HEK293 (cell line): Measurements from ENCODE around the gene COPA.

ENCODE experiments used
- EGR2 ChIP-seq: fragments of 450-650 bp; formaldehyde crosslinking; IDR thresholded peaks from 2 replicates; pipeline ENCODE4 v1.5.1; 2016; ENCODE audit warnings: low read depth, missing biosample characterization, missing genetic modification characterization
- GLI4 ChIP-seq: fragments of 450-650 bp; formaldehyde crosslinking; IDR thresholded peaks from 2 replicates; pipeline ENCODE4 v1.5.1; 2016; ENCODE audit warnings: missing biosample characterization, missing genetic modification characterization
- MEIS1 ChIP-seq: sonication (generic); formaldehyde crosslinking; IDR thresholded peaks from 2 replicates; pipeline ENCODE4 v1.8.1; 2022; ENCODE audit warnings: missing genetic modification reagents, mild to moderate bottlenecking, borderline replicate concordance
- OSR2 ChIP-seq: fragments of 450-650 bp; formaldehyde crosslinking; IDR thresholded peaks from 2 replicates; pipeline ENCODE4 v1.5.1; 2016; ENCODE audit warnings: missing biosample characterization, missing genetic modification characterization
- OVOL3 ChIP-seq: fragments of 450-650 bp; formaldehyde crosslinking; IDR thresholded peaks from 2 replicates; pipeline ENCODE4 v1.5.1; 2016; ENCODE audit warnings: missing biosample characterization, missing genetic modification characterization
- PRDM1 ChIP-seq: fragments of 450-650 bp; formaldehyde crosslinking; IDR thresholded peaks from 2 replicates; pipeline ENCODE4; 2016; ENCODE audit warnings: missing biosample characterization, missing genetic modification characterization
- REPIN1 ChIP-seq: fragments of 450-650 bp; formaldehyde crosslinking; IDR thresholded peaks from 2 replicates; pipeline ENCODE4 v1.5.1; 2017; ENCODE audit warnings: missing biosample characterization, missing genetic modification characterization, low read depth
- ZFP37 ChIP-seq: fragments of 450-650 bp; formaldehyde crosslinking; IDR thresholded peaks from 2 replicates; pipeline ENCODE4 v1.5.1; 2016; ENCODE audit warnings: missing biosample characterization, missing genetic modification characterization
- ZFP69B ChIP-seq: fragments of 450-650 bp; formaldehyde crosslinking; IDR thresholded peaks from 2 replicates; pipeline ENCODE4 v1.5.1; 2016; ENCODE audit warnings: missing biosample characterization, missing genetic modification characterization
- ZNF10 ChIP-seq: fragments of 450-650 bp; formaldehyde crosslinking; IDR thresholded peaks from 2 replicates; pipeline ENCODE4 v1.5.1; 2017; ENCODE audit warnings: missing biosample characterization, missing genetic modification characterization
- ZNF121 ChIP-seq: fragments of 450-650 bp; formaldehyde crosslinking; IDR thresholded peaks from 2 replicates; pipeline ENCODE4 v1.5.1; 2016; ENCODE audit warnings: missing biosample characterization, missing genetic modification characterization
- ZNF132 ChIP-seq: fragments of 450-650 bp; formaldehyde crosslinking; IDR thresholded peaks from 2 replicates; pipeline ENCODE4 v1.5.1; 2017; ENCODE audit warnings: missing biosample characterization, missing genetic modification characterization, borderline replicate concordance
- ZNF146 ChIP-seq: fragments of 450-650 bp; formaldehyde crosslinking; IDR thresholded peaks from 2 replicates; pipeline ENCODE4 v1.5.1; 2016; ENCODE audit warnings: missing biosample characterization, missing genetic modification characterization
- ZNF184 ChIP-seq: fragments of 450-650 bp; IDR thresholded peaks from 2 replicates; pipeline ENCODE4 v1.5.1; 2018; ENCODE audit warnings: missing biosample characterization, mild to moderate bottlenecking, missing genetic modification characterization
- ZNF221 ChIP-seq: fragments of 450-650 bp; formaldehyde crosslinking; IDR thresholded peaks from 2 replicates; pipeline ENCODE4 v1.5.1; 2017; ENCODE audit warnings: missing biosample characterization, missing genetic modification characterization, borderline replicate concordance
- ZNF394 ChIP-seq: fragments of 450-650 bp; formaldehyde crosslinking; IDR thresholded peaks from 2 replicates; pipeline ENCODE4 v1.5.1; 2016; ENCODE audit warnings: missing biosample characterization, missing genetic modification characterization, mild to moderate bottlenecking, moderate library complexity, borderline replicate concordance
- ZNF404 ChIP-seq: fragments of 450-650 bp; formaldehyde crosslinking; IDR thresholded peaks from 2 replicates; pipeline ENCODE4 v1.5.1; 2017; ENCODE audit warnings: missing biosample characterization, missing genetic modification characterization
- ZNF501 ChIP-seq: fragments of 450-650 bp; formaldehyde crosslinking; IDR thresholded peaks from 2 replicates; pipeline ENCODE4 v1.5.1; 2016; ENCODE audit warnings: missing biosample characterization, missing genetic modification characterization
- ZNF530 ChIP-seq: fragments of 450-650 bp; formaldehyde crosslinking; IDR thresholded peaks from 2 replicates; pipeline ENCODE4 v1.5.1; 2016; ENCODE audit warnings: low read depth, missing biosample characterization, missing genetic modification characterization
- ZNF548 ChIP-seq: fragments of 450-650 bp; formaldehyde crosslinking; IDR thresholded peaks from 2 replicates; pipeline ENCODE4 v1.5.1; 2016; ENCODE audit warnings: missing biosample characterization, missing genetic modification characterization
- ZNF555 ChIP-seq: fragments of 450-650 bp; formaldehyde crosslinking; conservative IDR thresholded peaks from 2 replicates; pipeline ENCODE4 v1.5.1; 2017; ENCODE audit warnings: missing biosample characterization, mild to moderate bottlenecking, missing genetic modification characterization, inconsistent platforms
- ZNF585B ChIP-seq: fragments of 450-650 bp; formaldehyde crosslinking; IDR thresholded peaks from 2 replicates; pipeline ENCODE4 v1.5.1; 2016; ENCODE audit warnings: missing biosample characterization, missing genetic modification characterization
- ZNF600 ChIP-seq: fragments of 450-650 bp; formaldehyde crosslinking; IDR thresholded peaks from 2 replicates; pipeline ENCODE4 v1.5.1; 2016; ENCODE audit warnings: missing biosample characterization, missing genetic modification characterization
- ZNF610 ChIP-seq: fragments of 450-650 bp; formaldehyde crosslinking; IDR thresholded peaks from 2 replicates; pipeline ENCODE4 v1.5.1; 2016; ENCODE audit warnings: missing biosample characterization, missing genetic modification characterization, borderline replicate concordance
- ZNF629 ChIP-seq: fragments of 450-650 bp; formaldehyde crosslinking; IDR thresholded peaks from 2 replicates; pipeline ENCODE4 v1.5.1; 2017; ENCODE audit warnings: missing biosample characterization, missing genetic modification characterization
- ZNF658 ChIP-seq: fragments of 450-650 bp; formaldehyde crosslinking; IDR thresholded peaks from 2 replicates; pipeline ENCODE4; 2016; ENCODE audit warnings: missing biosample characterization, missing genetic modification characterization
- ZNF776 ChIP-seq: fragments of 450-650 bp; formaldehyde crosslinking; IDR thresholded peaks from 2 replicates; pipeline ENCODE4 v1.5.0; 2017; ENCODE audit warnings: missing biosample characterization, missing genetic modification characterization, borderline replicate concordance
- ZSCAN30 ChIP-seq: fragments of 450-650 bp; IDR thresholded peaks from 2 replicates; pipeline ENCODE4 v1.5.1; 2018; ENCODE audit warnings: missing biosample characterization, mild to moderate bottlenecking, missing genetic modification characterization, moderate library complexity
- TF ChIP-seq, protein P1 (sequence below): fragments of 450-650 bp; formaldehyde crosslinking; IDR thresholded peaks from 2 replicates; pipeline ENCODE4 v1.5.1; 2017; ENCODE audit warnings: missing biosample characterization, missing genetic modification characterization
- TF ChIP-seq, protein P2 (sequence below): fragments of 450-650 bp; formaldehyde crosslinking; IDR thresholded peaks from 2 replicates; pipeline ENCODE4 v1.5.1; 2016; ENCODE audit warnings: missing biosample characterization, missing genetic modification characterization, low read depth
- TF ChIP-seq, protein P3 (sequence below): fragments of 450-650 bp; formaldehyde crosslinking; IDR thresholded peaks from 2 replicates; pipeline ENCODE4 v1.5.1; 2016; ENCODE audit warnings: missing biosample characterization, missing genetic modification characterization, borderline replicate concordance
- TF ChIP-seq, protein P4 (sequence below): fragments of 450-650 bp; formaldehyde crosslinking; IDR thresholded peaks from 2 replicates; pipeline ENCODE4 v1.5.1; 2016; ENCODE audit warnings: missing biosample characterization, missing genetic modification characterization
- TF ChIP-seq, protein P5 (sequence below): fragments of 450-650 bp; formaldehyde crosslinking; IDR thresholded peaks from 2 replicates; pipeline ENCODE4 v1.5.1; 2016; ENCODE audit warnings: missing biosample characterization, missing genetic modification characterization
- TF ChIP-seq, protein P6 (sequence below): fragments of 450-650 bp; formaldehyde crosslinking; IDR thresholded peaks from 2 replicates; pipeline ENCODE4 v1.5.1; 2016; ENCODE audit warnings: missing biosample characterization, missing genetic modification characterization

Gene COPA

DNA sequence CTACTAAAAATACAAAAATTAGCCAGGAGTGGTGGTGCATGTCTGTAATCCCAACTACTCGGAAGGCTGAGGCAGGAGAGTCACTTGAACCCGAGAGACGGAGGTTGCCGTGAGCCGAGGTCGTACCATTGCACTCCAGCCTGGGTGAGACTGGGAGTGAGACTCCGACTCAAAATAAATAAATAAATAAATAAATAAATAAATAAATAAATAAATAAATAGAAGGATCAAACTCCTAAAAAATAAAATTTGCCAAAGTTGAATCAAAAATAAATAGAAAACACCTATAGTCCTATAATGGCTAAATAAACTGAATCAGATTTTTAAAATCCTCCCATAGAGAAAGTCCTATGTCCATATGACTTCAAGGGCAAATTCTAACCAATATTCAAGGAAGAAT is 42.9 kb downstream of the COPA start (continued):
- TF ChIP-seq, protein P1, sequence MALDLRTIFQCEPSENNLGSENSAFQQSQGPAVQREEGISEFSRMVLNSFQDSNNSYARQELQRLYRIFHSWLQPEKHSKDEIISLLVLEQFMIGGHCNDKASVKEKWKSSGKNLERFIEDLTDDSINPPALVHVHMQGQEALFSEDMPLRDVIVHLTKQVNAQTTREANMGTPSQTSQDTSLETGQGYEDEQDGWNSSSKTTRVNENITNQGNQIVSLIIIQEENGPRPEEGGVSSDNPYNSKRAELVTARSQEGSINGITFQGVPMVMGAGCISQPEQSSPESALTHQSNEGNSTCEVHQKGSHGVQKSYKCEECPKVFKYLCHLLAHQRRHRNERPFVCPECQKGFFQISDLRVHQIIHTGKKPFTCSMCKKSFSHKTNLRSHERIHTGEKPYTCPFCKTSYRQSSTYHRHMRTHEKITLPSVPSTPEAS (tag by site-specific recombination), result no peak
- TF ChIP-seq, protein P2, sequence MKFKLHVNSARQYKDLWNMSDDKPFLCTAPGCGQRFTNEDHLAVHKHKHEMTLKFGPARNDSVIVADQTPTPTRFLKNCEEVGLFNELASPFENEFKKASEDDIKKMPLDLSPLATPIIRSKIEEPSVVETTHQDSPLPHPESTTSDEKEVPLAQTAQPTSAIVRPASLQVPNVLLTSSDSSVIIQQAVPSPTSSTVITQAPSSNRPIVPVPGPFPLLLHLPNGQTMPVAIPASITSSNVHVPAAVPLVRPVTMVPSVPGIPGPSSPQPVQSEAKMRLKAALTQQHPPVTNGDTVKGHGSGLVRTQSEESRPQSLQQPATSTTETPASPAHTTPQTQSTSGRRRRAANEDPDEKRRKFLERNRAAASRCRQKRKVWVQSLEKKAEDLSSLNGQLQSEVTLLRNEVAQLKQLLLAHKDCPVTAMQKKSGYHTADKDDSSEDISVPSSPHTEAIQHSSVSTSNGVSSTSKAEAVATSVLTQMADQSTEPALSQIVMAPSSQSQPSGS, result no peak
- TF ChIP-seq ZNF585B (tag by site-specific recombination) (no peak), ZNF776 (tag by site-specific recombination) (no peak), ZSCAN30 (tag by site-specific recombination) (no peak), PRDM1 (no peak), ZNF501 (peak; percentile 82), ZFP69B (tag by site-specific recombination) (no peak), ZNF132 (tag by site-specific recombination) (no peak), MEIS1 (CRISPR knock-in tag) (no peak), ZNF121 (tag by site-specific recombination) (0 out of 2 replicates have a peak, but pooled peaks have one; percentile 44), ZNF629 (peak; percentile 77), OSR2 (tag by site-specific recombination) (no peak), EGR2 (tag by site-specific recombination) (no peak), OVOL3 (tag by site-specific recombination) (0 out of 2 replicates have a peak, but pooled peaks have one; percentile 65), ZNF610 (0 out of 2 replicates have a peak, but pooled peaks have one; percentile 42), GLI4 (tag by site-specific recombination) (no peak), ZNF404 (tag by site-specific recombination) (0 out of 2 replicates have a peak, but pooled peaks have one; percentile 27), ZNF394 (peak; percentile 99), REPIN1 (tag by site-specific recombination) (no peak; the same call in 1 of the 2 replicates), ZNF146 (no peak), ZNF658 (no peak), ZNF548 (tag by site-specific recombination) (no peak), ZNF184 (tag by site-specific recombination) (no peak), ZNF530 (tag by site-specific recombination) (peak; percentile 85), ZNF600 (tag by site-specific recombination) (no peak), ZNF555 (peak; percentile 98), ZNF10 (tag by site-specific recombination) (no peak), ZFP37 (tag by site-specific recombination) (peak; percentile 79; the same call in 1 of the 2 replicates), ZNF221 (no peak)
- TF ChIP-seq, protein P3, sequence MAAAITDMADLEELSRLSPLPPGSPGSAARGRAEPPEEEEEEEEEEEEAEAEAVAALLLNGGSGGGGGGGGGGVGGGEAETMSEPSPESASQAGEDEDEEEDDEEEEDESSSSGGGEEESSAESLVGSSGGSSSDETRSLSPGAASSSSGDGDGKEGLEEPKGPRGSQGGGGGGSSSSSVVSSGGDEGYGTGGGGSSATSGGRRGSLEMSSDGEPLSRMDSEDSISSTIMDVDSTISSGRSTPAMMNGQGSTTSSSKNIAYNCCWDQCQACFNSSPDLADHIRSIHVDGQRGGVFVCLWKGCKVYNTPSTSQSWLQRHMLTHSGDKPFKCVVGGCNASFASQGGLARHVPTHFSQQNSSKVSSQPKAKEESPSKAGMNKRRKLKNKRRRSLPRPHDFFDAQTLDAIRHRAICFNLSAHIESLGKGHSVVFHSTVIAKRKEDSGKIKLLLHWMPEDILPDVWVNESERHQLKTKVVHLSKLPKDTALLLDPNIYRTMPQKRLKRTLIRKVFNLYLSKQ, result peak; percentile 94; the same call in 1 of the 2 replicates
- TF ChIP-seq, protein P4, sequence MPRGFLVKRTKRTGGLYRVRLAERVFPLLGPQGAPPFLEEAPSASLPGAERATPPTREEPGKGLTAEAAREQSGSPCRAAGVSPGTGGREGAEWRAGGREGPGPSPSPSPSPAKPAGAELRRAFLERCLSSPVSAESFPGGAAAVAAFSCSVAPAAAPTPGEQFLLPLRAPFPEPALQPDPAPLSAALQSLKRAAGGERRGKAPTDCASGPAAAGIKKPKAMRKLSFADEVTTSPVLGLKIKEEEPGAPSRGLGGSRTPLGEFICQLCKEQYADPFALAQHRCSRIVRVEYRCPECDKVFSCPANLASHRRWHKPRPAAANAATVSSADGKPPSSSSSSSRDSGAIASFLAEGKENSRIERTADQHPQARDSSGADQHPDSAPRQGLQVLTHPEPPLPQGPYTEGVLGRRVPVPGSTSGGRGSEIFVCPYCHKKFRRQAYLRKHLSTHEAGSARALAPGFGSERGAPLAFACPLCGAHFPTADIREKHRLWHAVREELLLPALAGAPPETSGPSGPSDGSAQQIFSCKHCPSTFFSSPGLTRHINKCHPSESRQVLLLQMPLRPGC, result no peak
- TF ChIP-seq, protein P5, sequence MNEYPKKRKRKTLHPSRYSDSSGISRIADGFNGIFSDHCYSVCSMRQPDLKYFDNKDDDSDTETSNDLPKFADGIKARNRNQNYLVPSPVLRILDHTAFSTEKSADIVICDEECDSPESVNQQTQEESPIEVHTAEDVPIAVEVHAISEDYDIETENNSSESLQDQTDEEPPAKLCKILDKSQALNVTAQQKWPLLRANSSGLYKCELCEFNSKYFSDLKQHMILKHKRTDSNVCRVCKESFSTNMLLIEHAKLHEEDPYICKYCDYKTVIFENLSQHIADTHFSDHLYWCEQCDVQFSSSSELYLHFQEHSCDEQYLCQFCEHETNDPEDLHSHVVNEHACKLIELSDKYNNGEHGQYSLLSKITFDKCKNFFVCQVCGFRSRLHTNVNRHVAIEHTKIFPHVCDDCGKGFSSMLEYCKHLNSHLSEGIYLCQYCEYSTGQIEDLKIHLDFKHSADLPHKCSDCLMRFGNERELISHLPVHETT, result peak; percentile 69; the same call in 1 of the 2 replicates
- TF ChIP-seq, protein P6, sequence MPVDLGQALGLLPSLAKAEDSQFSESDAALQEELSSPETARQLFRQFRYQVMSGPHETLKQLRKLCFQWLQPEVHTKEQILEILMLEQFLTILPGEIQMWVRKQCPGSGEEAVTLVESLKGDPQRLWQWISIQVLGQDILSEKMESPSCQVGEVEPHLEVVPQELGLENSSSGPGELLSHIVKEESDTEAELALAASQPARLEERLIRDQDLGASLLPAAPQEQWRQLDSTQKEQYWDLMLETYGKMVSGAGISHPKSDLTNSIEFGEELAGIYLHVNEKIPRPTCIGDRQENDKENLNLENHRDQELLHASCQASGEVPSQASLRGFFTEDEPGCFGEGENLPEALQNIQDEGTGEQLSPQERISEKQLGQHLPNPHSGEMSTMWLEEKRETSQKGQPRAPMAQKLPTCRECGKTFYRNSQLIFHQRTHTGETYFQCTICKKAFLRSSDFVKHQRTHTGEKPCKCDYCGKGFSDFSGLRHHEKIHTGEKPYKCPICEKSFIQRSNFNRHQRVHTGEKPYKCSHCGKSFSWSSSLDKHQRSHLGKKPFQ, result 0 out of 2 replicates have a peak, but pooled peaks have one; percentile 31
